GM11168 (cell line): ENCODE data around the gene HTR2B.
"Not testable (repeated sequence)": the region's sequence is repeated elsewhere in the genome, so short reads cannot be mapped to it uniquely, and the experiment has no call there.

Experiments
- in situ Hi-C: fragments of 300-500 bp; cut with MboI; formaldehyde crosslinking; loops from one replicate; pipeline ENCODE4 v1.12.0; 2022; ENCODE audit warnings: low sequenced_read_pairs; ENCODE audit not compliant: unreplicated experiment

The HTR2B gene

DNA sequence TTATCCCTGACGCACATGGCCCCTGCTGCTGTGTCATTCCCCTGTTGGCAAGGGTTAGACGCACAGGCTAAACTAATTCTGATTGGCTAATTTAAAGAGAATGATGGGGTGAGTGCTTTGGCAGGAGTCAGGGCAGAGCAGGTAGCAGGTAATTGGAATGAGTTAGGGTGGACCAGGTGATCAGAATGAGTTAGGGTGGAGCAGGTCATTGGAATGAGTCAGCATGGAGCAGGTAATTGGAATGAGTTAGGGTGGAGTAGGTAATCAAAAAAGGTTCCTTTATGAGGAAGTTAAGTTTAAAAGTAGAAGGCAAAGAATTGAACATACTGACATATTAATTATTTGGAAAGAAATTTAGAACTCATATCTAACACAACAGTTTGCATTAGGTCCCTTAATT, 24.5 kb downstream of the HTR2B start:
- in situ Hi-C loops, result not testable (repeated sequence)

- in situ Hi-C loops, result no loop called here
These were observed 24.9 kb downstream of the HTR2B start for GRCh38 chr2:231099918-231100317.

- in situ Hi-C loops, result no loop called here
These were observed 30.0 kb downstream of the HTR2B start for GRCh38 chr2:231094736-231095346.

DNA sequence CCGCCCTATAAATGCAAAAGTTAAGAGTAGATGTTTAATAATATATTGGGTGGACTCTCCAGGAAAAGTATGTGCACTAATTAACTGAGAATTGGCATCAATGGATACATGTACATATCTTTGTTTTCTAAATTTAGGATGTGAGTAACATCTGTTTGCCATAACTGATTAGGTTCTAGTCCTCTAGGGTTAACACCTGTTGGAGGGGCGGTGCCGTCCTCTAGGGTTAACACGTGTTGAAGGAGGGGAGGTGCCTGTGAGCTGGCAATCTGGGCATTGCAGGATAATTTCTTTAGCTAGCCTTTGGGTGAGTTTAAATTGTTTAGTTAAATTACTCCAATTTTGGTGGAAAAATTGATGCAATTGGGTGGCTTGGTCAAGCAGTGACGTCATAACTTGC, 30.9 kb downstream of the HTR2B start:
- in situ Hi-C loops, result no loop called here

GRCh38 chr2:231088754-231089153, 36.1 kb downstream of the HTR2B start:
- in situ Hi-C loops, result no loop called here

GRCh38 chr2:231084565-231084964, 40.3 kb downstream of the HTR2B start:
- in situ Hi-C loops, result no loop called here

DNA sequence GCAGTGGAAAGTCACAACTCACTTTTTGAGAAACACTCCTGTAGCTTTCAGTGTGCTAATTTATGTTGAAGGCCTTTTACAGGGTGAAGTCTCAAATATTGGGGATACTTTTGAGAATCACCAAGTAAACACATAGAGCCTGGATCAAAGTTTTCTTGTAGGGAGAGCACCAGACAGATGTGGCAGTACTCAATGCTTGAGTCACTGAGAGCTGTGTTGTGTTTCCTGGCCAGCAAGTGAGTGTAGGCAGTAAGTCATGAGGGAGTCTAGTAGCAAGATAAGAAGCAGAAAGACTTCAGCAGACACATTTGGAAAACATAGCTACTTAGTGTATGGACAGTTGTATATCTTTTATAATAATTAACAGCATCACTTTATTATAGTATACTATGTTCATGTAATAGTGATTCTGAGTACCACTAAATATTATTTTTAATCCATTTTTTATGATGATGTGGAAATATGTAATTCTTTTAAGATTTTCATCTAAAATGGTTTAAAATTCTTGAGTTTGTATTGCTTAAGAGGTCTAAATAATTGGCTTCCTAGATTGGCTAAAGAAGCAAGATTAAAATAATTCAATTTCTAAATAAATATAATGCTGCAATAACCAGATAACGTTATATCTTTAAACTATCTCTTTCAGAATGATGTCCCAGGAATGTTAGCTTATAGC, 55.3 kb downstream of the HTR2B start:
- in situ Hi-C loops, result no loop called here

DNA sequence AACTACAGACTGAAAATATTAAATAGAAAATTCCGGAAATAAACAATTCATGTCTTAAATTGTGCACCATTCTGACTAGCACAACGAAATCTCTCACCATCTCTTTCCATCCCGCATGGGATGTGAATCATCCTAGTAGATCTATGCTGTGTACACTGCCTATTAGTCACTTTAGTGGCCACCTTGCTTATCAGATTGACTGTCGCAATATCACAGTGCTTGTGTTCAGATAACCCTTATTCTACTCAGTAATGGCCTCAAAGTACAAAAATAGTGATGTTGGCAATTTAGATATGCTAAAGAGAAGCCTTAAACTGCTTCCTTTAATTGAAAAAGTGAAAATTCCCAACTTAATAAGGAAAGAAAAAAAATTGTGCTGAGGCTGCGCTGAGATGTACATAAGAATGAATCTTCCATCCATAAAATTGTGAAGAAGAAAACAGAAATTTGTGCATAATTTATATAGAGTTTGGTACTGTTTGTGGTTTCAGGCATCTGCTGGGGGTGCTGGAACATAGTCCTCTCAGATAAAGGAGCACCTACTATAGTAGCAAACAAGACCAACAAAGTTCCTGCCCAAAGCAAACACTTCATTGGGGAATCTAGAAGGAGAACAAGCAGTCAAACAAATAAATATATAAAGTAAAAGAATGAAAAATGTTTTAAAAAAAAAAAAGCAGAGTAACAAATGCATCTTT, 56.2 kb downstream of the HTR2B start:
- in situ Hi-C loops, result no loop called here

DNA sequence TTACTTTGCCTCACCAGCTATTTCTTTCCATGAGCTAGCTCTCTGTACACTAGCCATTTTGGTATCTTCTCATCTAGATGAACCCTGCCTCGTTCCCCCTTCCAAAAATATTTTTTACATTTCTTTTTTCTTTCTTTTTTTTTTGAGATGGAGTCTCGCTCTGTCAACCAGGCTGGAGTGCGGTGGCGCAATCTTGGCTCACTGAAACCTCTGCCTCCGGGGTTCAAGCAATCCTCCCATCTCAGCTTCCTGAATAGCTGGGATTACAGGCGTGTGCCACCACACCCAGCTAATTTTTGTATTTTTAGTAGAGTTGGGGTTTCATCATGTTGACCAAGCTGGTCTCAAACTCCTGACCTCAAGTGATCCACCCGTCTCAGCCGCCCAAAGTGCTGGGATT, 57.3 kb downstream of the HTR2B start:
- in situ Hi-C loops, result not testable (repeated sequence)

- in situ Hi-C loops, result no loop called here
These were observed 58.9 kb downstream of the HTR2B start for GRCh38 chr2:231065966-231066365.

DNA sequence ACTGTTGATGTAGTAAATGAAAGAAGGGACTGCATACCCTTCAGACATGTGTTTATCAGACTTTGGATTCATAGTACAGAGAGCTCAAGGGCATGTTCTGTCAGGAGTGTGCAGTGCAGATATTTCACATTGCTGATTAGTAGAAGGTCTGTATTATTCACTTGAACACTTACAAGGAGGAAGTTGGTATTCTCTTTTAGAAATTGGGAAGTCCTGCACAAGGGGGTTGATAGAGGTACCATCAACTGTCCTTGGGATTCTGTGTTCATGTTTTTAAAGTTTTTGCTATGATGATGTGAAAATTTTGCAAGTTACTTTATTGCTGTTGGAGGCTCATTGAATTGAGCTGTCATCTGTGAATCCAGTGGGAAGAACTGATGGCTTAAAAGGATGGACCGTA, 61.5 kb downstream of the HTR2B start:
- in situ Hi-C loops, result no loop called here

GRCh38 chr2:231062776-231063175, 62.1 kb downstream of the HTR2B start:
- in situ Hi-C loops, result no loop called here

GRCh38 chr2:231059756-231060155, 65.1 kb downstream of the HTR2B start:
- in situ Hi-C loops, result no loop called here

GRCh38 chr2:231058761-231059550, 65.9 kb downstream of the HTR2B start:
- in situ Hi-C loops, result no loop called here
